Kidney epithelial cell (primary cell): Measurements from ENCODE around the gene MS4A15. TPM values are rescaled to one million over a fixed set of nuclear protein-coding genes. Genes with fewer than 3 reads are reported as not detected.
"Not testable (repeated sequence)": the region's sequence is repeated elsewhere in the genome, so short reads cannot be mapped to it uniquely, and the experiment has no call there.

ENCODE experiments used
- DNase-seq: peaks from one replicate; pipeline ENCODE4 v3.0.0-alpha.2; 2010; ENCODE audit warnings: low read depth
- H3K27me3 ChIP-seq: 2 replicates; pipeline ENCODE4 v1.6.0; 2011; ENCODE audit warnings: low read length; ENCODE audit not compliant: control insufficient read depth, insufficient read depth
- H3K36me3 ChIP-seq: 2 replicates; pipeline ENCODE4 v1.5.1; 2011; ENCODE audit warnings: low read length; ENCODE audit not compliant: control insufficient read depth, insufficient read depth
- H3K4me3 ChIP-seq: 2 replicates; pipeline ENCODE4 v1.5.1; 2011; ENCODE audit warnings: low read depth, mild to moderate bottlenecking, control low read depth, low read length
- total RNA-seq: library from RNA; depleted of rRNA; stranded (reverse); fragments of >200 nt; gene quantifications from 2 replicates; pipeline ENCODE4 v1.2.3, GENCODE V29; 2015
- TF ChIP-seq, protein P1 (sequence below): IDR thresholded peaks from 2 replicates; pipeline ENCODE4 v1.5.1; 2011; ENCODE audit warnings: mild to moderate bottlenecking, moderate library complexity, low read length, control low read depth, inconsistent platforms; ENCODE audit not compliant: insufficient read depth, poor library complexity, severe bottlenecking

The MS4A15 gene, protein sequence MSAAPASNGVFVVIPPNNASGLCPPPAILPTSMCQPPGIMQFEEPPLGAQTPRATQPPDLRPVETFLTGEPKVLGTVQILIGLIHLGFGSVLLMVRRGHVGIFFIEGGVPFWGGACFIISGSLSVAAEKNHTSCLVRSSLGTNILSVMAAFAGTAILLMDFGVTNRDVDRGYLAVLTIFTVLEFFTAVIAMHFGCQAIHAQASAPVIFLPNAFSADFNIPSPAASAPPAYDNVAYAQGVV
- not detected in 2 replicates for total RNA-seq

DNA sequence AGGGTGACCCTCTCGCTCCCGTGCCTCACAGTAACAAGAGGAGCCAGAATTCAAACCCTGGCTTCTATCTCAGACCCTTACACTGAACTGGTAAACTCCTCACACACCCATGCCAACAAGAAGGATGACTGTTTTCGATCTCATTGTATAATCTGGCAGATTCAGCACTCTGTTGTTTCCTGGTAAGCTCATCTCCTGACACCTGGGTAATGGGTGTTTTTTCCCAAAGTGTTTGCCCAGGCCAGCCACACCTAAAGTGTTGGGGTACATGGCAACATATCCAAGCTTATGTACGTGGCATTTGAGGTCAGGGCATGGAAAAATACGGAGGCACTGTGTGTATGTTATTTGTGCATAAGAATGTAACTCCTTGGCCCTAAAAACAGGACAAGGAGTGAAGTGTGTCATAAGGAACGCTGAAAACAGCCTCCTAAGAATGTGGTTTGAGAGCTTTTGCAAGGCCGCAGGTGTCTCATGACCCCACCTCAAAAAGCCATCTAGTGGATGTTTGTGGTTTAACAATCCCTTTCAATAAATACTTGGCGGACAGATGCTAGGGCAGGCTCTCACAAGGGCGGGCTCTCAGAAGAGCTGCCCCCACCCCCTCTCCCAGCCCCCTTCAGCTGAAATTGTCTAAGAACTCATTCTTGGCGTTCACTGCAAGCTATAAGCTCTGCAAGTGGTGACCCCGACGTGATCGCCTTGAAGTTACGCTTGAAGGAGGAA, at the start of gene MS4A15:
TSS of gene MS4A15 (plus strand) at position 561 of the 726 bp plus-strand sequence. CDS start 6,867 bp downstream, outside the sequence.
- no peak within 1 kb of the TSS for H3K4me3 ChIP-seq
- no peaks in the 10 kb centered on the region for H3K36me3 ChIP-seq
- no peaks in the 10 kb centered on the region for H3K27me3 ChIP-seq
- no peak for DNase-seq
- TF ChIP-seq, protein P1, sequence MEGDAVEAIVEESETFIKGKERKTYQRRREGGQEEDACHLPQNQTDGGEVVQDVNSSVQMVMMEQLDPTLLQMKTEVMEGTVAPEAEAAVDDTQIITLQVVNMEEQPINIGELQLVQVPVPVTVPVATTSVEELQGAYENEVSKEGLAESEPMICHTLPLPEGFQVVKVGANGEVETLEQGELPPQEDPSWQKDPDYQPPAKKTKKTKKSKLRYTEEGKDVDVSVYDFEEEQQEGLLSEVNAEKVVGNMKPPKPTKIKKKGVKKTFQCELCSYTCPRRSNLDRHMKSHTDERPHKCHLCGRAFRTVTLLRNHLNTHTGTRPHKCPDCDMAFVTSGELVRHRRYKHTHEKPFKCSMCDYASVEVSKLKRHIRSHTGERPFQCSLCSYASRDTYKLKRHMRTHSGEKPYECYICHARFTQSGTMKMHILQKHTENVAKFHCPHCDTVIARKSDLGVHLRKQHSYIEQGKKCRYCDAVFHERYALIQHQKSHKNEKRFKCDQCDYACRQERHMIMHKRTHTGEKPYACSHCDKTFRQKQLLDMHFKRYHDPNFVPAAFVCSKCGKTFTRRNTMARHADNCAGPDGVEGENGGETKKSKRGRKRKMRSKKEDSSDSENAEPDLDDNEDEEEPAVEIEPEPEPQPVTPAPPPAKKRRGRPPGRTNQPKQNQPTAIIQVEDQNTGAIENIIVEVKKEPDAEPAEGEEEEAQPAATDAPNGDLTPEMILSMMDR: peak; percentile 10

DNA sequence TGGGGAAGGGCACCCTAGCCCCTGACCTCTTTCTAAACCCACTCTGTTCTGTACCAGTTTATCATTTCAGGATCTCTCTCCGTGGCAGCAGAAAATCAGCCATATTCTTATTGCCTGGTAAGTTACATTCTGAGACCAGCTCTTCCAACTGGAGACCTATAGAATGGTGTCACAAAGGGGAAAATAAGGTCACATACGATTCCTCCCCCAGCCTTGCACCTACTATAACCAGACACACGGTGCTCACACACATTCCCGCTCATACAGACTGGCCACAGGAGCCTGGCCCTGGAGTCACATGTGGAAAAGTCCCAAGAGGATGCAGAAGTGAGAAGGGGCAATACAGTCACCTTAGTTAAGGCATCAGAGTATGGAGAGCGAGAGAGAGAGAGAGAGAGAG, 49.7 kb upstream of the MS4A15 start:
- Histone ChIP-seq H3K36me3 (no peaks in the 10 kb centered on the region), H3K4me3 (no peak overlapping the region), H3K27me3 (no peaks in the 10 kb centered on the region)
- TF ChIP-seq, protein P1: no peak
- no peak for DNase-seq

DNA sequence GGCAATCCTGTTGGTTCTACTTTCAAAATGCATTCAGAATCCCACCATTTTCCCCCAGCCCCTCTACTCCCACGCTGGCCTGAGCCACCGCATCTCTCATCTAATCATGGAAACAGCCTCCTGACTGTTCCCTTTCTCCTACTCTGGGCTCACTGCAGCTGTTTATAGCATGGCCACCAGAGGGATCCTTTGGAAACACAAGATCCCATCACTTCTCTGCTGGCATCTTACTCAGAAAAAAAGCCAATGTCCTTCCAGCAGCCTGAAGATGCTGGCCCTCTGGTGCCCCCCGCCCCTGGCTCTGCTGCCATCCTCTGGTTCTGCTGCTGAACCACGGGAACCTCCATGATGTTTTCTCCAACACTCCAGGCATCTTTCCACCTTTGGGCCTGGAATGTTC, 46.2 kb upstream of the MS4A15 start:
- Histone ChIP-seq H3K27me3 (no peaks in the 10 kb centered on the region), H3K36me3 (no peaks in the 10 kb centered on the region), H3K4me3 (no peak overlapping the region)
- TF ChIP-seq, protein P1: no peak
- DNase-seq: no peak

DNA sequence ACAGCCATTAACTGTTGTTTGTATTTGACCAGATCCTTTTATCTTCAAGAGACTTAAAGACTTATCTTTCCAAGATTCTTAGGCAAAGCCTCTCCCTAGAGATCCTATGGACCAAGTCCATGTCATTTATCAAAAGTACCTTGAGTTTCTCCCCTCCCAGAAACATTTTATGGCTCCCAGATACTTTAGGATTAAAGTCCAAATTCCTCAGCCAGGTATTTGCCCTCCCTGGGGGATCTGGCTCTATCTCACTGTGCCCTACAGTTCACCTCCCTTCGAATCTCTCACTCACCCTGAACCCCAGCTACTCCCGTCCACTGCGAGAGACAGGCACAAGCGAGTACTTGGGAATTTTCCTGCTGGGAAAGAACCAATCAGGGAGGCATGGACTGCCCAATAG, 45.4 kb upstream of the MS4A15 start:
- H3K36me3 ChIP-seq: no peaks in the 10 kb centered on the region
- no peak overlapping the region for H3K4me3 ChIP-seq
- DNase-seq: no peak
- H3K27me3 ChIP-seq: no peaks in the 10 kb centered on the region
- TF ChIP-seq, protein P1: no peak

DNA sequence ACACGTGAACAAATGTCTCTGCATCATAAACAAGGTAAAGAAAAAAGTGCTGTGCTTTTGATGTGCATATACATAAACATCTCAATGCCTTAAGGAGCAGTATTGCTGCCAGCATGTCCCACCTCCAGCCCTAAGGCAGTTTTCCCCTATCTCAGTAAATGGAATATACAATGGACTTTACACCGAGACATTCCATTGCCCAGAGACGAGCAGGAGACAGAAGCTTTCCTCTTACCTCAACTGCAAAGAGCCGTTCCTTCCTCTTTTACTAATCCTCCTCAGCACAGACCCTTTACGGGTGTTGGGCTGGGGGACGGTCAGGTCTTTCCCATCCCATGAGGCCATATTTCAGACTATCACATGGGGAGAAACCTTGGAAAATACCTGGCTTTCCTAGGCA, 43.2 kb upstream of the MS4A15 start:
- not testable (repeated sequence) for DNase-seq, H3K36me3 ChIP-seq, H3K27me3 ChIP-seq, H3K4me3 ChIP-seq

DNA sequence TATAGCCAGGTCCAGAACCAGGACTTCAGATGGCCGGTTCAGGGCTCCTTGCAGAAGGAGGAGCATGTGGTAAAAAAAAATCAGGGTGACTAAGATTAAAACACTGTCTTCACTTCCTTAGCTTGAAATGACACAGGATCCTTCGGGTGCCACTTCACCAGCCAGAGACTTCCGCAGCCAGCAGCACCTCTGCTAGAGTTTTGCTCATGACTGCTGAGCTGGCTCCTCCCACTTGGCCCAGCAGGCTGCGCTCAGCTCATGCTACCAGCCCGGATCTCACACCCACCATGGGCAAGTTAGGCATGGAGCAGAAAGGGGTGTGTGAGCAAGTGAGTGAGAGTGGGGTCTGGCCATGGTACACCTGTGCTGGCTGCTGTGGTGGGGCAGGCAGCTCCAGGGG, 38.7 kb upstream of the MS4A15 start:
- no peaks in the 10 kb centered on the region for H3K36me3 ChIP-seq
- DNase-seq: no peak
- TF ChIP-seq, protein P1: no peak
- no peak overlapping the region for H3K4me3 ChIP-seq
- no peaks in the 10 kb centered on the region for H3K27me3 ChIP-seq
